ENCODE results near the gene ZNF814.
"Not testable (repeated sequence)": the region's sequence is repeated elsewhere in the genome, so short reads cannot be mapped to it uniquely, and the experiment has no call there.

ZNF814 gene

GRCh38 chr19:57815247-57816075, 73.4 kb downstream of the ZNF814 start:
- no peak for DNase-seq

- DNase-seq, result peak; percentile 87
Measured at GRCh38 chr19:57814505-57815246, 74.2 kb downstream of the ZNF814 start, which contains the start of gene ZNF552. TSS of gene ZNF552 (minus strand) at chr19:57814913. CDS start at chr19:57814743, 170 bp downstream.

GRCh38 chr19:57813919-57814504, 74.8 kb downstream of the ZNF814 start:
- no peak for DNase-seq

GRCh38 chr19:57812975-57813820, 75.6 kb downstream of the ZNF814 start:
- not testable (repeated sequence) for DNase-seq

- no peak for DNase-seq
Measured at GRCh38 chr19:57812226-57812625, 76.6 kb downstream of the ZNF814 start.

- DNase-seq, result not testable (repeated sequence)
Measured at GRCh38 chr19:57810410-57811295, 78.2 kb downstream of the ZNF814 start.

- no peak for DNase-seq
Measured at GRCh38 chr19:57807541-57807940, 81.3 kb downstream of the ZNF814 start.

- DNase-seq, result no peak
Measured at GRCh38 chr19:57803594-57804325, 85.1 kb downstream of the ZNF814 start.

- DNase-seq, result no peak
Measured at GRCh38 chr19:57803265-57803593, 85.6 kb downstream of the ZNF814 start.

- DNase-seq, result no peak
Measured at GRCh38 chr19:57802269-57802668, 86.6 kb downstream of the ZNF814 start.

GRCh38 chr19:57800696-57801095, 88.1 kb downstream of the ZNF814 start:
- no peak for DNase-seq
